ENCODE data around the gene SUPT6H. TPM values are rescaled to one million over a fixed set of nuclear protein-coding genes. Genes with fewer than 3 reads are reported as not detected.

The SUPT6H gene
- total RNA-seq, 1 experiment from 2014 or later = 61.3 TPM

DNA sequence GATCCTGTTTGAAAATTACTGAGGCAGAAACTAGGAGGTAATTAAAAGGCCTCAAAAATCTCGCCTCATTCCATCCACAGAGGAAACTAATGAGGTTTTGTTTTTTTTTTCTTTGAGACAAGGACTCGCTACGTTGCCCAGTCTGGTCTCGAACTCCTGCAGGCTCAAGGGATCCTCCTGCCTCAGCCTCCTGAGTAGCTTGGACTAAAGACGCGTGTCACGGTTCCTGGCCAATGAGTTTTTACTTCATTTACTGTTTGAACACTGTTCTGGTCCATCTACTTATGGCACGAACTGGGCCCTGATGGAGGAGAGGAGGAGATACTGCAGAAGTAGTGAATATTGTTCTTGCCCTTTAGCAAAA, 16.4 kb upstream of the SUPT6H start:
- Mint-ChIP-seq H3K27ac (peak overlapping the region; percentile 87), H3K4me3 (peak overlapping the region; percentile 73), H3K27me3 (ENCODE audit: low read depth) (no peaks in the 10 kb centered on the region), H3K9me3 (no peaks in the 10 kb centered on the region), H3K4me1 (peaks cover 24% of the 10 kb centered on the region), H3K36me3 (peaks cover 39% of the 10 kb centered on the region)
- TF ChIP-seq ZNF138 (CRISPR knock-in tag; conservative IDR thresholded peaks at IDR 0.05) (no peak), ZNF263 (CRISPR knock-in tag; IDR thresholded peaks at IDR 0.05; ENCODE audit: low read depth) (no peak), CREM (CRISPR knock-in tag; IDR thresholded peaks at IDR 0.05) (no peak), NFYB (CRISPR knock-in tag; conservative IDR thresholded peaks at IDR 0.05; ENCODE audit: low read depth) (no peak), IRF2 (CRISPR knock-in tag; IDR thresholded peaks at IDR 0.05; ENCODE audit: borderline replicate concordance, low read depth) (no peak), SOX15 (CRISPR knock-in tag; IDR thresholded peaks at IDR 0.05) (no peak), ZBTB21 (CRISPR knock-in tag; IDR thresholded peaks at IDR 0.05; ENCODE audit: borderline replicate concordance) (no peak), NR2C2 (CRISPR knock-in tag; IDR thresholded peaks at IDR 0.05) (no peak), EMX1 (CRISPR knock-in tag; IDR thresholded peaks at IDR 0.05) (no peak), MXD4 (CRISPR knock-in tag; IDR thresholded peaks at IDR 0.05; ENCODE audit: borderline replicate concordance) (no peak), KAT7 (CRISPR knock-in tag; IDR thresholded peaks at IDR 0.05; ENCODE audit: borderline replicate concordance) (no peak), SP1 (CRISPR knock-in tag; conservative IDR thresholded peaks at IDR 0.05) (no peak), ZNF121 (CRISPR knock-in tag; IDR thresholded peaks at IDR 0.05) (no peak)
- TF ChIP-seq, protein P1, sequence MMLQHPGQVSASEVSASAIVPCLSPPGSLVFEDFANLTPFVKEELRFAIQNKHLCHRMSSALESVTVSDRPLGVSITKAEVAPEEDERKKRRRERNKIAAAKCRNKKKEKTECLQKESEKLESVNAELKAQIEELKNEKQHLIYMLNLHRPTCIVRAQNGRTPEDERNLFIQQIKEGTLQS (CRISPR knock-in tag; conservative IDR thresholded peaks at IDR 0.05) = no peak
- TF ChIP-seq, protein P2, sequence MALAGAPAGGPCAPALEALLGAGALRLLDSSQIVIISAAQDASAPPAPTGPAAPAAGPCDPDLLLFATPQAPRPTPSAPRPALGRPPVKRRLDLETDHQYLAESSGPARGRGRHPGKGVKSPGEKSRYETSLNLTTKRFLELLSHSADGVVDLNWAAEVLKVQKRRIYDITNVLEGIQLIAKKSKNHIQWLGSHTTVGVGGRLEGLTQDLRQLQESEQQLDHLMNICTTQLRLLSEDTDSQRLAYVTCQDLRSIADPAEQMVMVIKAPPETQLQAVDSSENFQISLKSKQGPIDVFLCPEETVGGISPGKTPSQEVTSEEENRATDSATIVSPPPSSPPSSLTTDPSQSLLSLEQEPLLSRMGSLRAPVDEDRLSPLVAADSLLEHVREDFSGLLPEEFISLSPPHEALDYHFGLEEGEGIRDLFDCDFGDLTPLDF (CRISPR knock-in tag; IDR thresholded peaks at IDR 0.05) = no peak
- TF ChIP-seq, protein P3, sequence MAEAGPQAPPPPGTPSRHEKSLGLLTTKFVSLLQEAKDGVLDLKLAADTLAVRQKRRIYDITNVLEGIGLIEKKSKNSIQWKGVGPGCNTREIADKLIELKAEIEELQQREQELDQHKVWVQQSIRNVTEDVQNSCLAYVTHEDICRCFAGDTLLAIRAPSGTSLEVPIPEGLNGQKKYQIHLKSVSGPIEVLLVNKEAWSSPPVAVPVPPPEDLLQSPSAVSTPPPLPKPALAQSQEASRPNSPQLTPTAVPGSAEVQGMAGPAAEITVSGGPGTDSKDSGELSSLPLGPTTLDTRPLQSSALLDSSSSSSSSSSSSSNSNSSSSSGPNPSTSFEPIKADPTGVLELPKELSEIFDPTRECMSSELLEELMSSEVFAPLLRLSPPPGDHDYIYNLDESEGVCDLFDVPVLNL (CRISPR knock-in tag; IDR thresholded peaks at IDR 0.05; ENCODE audit: borderline replicate concordance, low read depth) = no peak
- TF ChIP-seq, protein P4, sequence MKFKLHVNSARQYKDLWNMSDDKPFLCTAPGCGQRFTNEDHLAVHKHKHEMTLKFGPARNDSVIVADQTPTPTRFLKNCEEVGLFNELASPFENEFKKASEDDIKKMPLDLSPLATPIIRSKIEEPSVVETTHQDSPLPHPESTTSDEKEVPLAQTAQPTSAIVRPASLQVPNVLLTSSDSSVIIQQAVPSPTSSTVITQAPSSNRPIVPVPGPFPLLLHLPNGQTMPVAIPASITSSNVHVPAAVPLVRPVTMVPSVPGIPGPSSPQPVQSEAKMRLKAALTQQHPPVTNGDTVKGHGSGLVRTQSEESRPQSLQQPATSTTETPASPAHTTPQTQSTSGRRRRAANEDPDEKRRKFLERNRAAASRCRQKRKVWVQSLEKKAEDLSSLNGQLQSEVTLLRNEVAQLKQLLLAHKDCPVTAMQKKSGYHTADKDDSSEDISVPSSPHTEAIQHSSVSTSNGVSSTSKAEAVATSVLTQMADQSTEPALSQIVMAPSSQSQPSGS (CRISPR knock-in tag; IDR thresholded peaks at IDR 0.05; ENCODE audit: borderline replicate concordance, low read depth) = no peak
- TF ChIP-seq, protein P5, sequence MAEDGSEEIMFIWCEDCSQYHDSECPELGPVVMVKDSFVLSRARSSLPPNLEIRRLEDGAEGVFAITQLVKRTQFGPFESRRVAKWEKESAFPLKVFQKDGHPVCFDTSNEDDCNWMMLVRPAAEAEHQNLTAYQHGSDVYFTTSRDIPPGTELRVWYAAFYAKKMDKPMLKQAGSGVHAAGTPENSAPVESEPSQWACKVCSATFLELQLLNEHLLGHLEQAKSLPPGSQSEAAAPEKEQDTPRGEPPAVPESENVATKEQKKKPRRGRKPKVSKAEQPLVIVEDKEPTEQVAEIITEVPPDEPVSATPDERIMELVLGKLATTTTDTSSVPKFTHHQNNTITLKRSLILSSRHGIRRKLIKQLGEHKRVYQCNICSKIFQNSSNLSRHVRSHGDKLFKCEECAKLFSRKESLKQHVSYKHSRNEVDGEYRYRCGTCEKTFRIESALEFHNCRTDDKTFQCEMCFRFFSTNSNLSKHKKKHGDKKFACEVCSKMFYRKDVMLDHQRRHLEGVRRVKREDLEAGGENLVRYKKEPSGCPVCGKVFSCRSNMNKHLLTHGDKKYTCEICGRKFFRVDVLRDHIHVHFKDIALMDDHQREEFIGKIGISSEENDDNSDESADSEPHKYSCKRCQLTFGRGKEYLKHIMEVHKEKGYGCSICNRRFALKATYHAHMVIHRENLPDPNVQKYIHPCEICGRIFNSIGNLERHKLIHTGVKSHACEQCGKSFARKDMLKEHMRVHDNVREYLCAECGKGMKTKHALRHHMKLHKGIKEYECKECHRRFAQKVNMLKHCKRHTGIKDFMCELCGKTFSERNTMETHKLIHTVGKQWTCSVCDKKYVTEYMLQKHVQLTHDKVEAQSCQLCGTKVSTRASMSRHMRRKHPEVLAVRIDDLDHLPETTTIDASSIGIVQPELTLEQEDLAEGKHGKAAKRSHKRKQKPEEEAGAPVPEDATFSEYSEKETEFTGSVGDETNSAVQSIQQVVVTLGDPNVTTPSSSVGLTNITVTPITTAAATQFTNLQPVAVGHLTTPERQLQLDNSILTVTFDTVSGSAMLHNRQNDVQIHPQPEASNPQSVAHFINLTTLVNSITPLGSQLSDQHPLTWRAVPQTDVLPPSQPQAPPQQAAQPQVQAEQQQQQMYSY (CRISPR knock-in tag; IDR thresholded peaks at IDR 0.05) = no peak
- TF ChIP-seq, protein P6, sequence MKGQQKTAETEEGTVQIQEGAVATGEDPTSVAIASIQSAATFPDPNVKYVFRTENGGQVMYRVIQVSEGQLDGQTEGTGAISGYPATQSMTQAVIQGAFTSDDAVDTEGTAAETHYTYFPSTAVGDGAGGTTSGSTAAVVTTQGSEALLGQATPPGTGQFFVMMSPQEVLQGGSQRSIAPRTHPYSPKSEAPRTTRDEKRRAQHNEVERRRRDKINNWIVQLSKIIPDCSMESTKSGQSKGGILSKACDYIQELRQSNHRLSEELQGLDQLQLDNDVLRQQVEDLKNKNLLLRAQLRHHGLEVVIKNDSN (CRISPR knock-in tag; IDR thresholded peaks at IDR 0.05) = no peak
- TF ChIP-seq, protein P7, sequence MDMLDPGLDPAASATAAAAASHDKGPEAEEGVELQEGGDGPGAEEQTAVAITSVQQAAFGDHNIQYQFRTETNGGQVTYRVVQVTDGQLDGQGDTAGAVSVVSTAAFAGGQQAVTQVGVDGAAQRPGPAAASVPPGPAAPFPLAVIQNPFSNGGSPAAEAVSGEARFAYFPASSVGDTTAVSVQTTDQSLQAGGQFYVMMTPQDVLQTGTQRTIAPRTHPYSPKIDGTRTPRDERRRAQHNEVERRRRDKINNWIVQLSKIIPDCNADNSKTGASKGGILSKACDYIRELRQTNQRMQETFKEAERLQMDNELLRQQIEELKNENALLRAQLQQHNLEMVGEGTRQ (CRISPR knock-in tag; IDR thresholded peaks at IDR 0.05) = no peak
- DNase-seq (ENCODE audit: low spot score) (no peak), ATAC-seq (no peak)
- CTCF ChIA-PET = interaction anchor here (0.7 to 3.0 kb wide), 17 partner anchors 13 to 472 kb away, joined by 3 to 38 read pairs (median 5); partner anchors contain the start of genes ALDOC, IFT20, PIGS and PROCA1
- POLR2A ChIA-PET = interaction anchor here (0.7 to 2.4 kb wide), 8 partner anchors 15 to 104 kb away, joined by 3 to 12 read pairs (median 4); partner anchors contain the start of genes NEK8, PROCA1, SDF2 and SUPT6H
